Activated naive CD8-positive, alpha-beta T cell (primary cell): ENCODE measurements around the gene DISC1.
A peak's percentile ranks its signal among the peaks of the same experiment; 100 is the strongest.

Experiments used
- H3K27ac Mint-ChIP-seq: one replicate; pipeline ENCODE4 v1.8.0; 2021; ENCODE audit warnings: mixed read lengths
- H3K27me3 Mint-ChIP-seq: one replicate; pipeline ENCODE4 v1.8.0; 2021; ENCODE audit warnings: mixed read lengths
- H3K36me3 Mint-ChIP-seq: one replicate; pipeline ENCODE4 v1.8.0; 2021; ENCODE audit warnings: mixed read lengths
- H3K4me1 Mint-ChIP-seq: one replicate; pipeline ENCODE4 v1.8.0; 2021; ENCODE audit warnings: low read depth, mixed read lengths
- H3K4me3 Mint-ChIP-seq: one replicate; pipeline ENCODE4 v1.8.0; 2021; ENCODE audit warnings: mild to moderate bottlenecking, mixed read lengths
- H3K9me3 Mint-ChIP-seq: one replicate; pipeline ENCODE4 v1.8.0; 2021; ENCODE audit warnings: low read depth, mixed read lengths

DISC1 gene

GRCh38 chr1:231866392-231867331 lies 240.1 kb downstream of the DISC1 start:
- no peaks in the 10 kb centered on the region for H3K27me3 Mint-ChIP-seq
- H3K4me1 Mint-ChIP-seq = peaks cover 35% of the 10 kb centered on the region
- no peak overlapping the region for H3K4me3 Mint-ChIP-seq
- no peak overlapping the region for H3K27ac Mint-ChIP-seq
- H3K36me3 Mint-ChIP-seq = no peaks in the 10 kb centered on the region
- no peaks in the 10 kb centered on the region for H3K9me3 Mint-ChIP-seq

DNA sequence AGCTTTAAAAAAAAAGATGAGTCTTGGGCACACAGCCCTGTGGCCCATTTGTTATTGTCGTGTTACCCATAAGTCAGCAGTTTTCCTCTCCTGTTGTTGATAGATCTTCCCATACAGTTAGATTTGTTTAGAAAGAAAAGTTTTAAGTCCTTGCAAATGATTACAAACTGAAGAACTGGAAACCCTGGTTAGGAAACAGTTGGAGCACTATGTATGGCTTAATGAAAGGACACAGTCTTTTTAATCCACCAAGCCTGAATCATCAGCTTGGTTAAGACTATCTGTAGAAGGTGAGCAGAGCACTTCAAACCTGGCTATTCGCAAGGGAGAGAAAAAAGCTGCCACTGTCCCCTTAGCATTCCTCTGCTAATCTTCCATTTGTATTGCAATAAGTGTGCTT lies 241.0 kb downstream of the DISC1 start:
- Mint-ChIP-seq H3K27me3 (no peaks in the 10 kb centered on the region), H3K27ac (no peak overlapping the region), H3K9me3 (no peaks in the 10 kb centered on the region), H3K4me1 (peaks cover 44% of the 10 kb centered on the region), H3K36me3 (peaks cover 2% of the 10 kb centered on the region), H3K4me3 (no peak overlapping the region)

GRCh38 chr1:231869364-231869763 lies 242.8 kb downstream of the DISC1 start:
- H3K27me3 Mint-ChIP-seq = no peaks in the 10 kb centered on the region
- H3K4me3 Mint-ChIP-seq = no peak overlapping the region
- H3K9me3 Mint-ChIP-seq = no peaks in the 10 kb centered on the region
- no peak overlapping the region for H3K27ac Mint-ChIP-seq
- peaks cover 4% of the 10 kb centered on the region for H3K36me3 Mint-ChIP-seq
- peaks cover 44% of the 10 kb centered on the region for H3K4me1 Mint-ChIP-seq

- no peak overlapping the region for H3K4me3 Mint-ChIP-seq
- no peaks in the 10 kb centered on the region for H3K9me3 Mint-ChIP-seq
- peaks cover 44% of the 10 kb centered on the region for H3K4me1 Mint-ChIP-seq
- peak overlapping the region; percentile 13 for H3K27ac Mint-ChIP-seq
- H3K27me3 Mint-ChIP-seq = no peaks in the 10 kb centered on the region
- peaks cover 12% of the 10 kb centered on the region for H3K36me3 Mint-ChIP-seq
Measured at GRCh38 chr1:231871471-231871870, 244.9 kb downstream of the DISC1 start.

DNA sequence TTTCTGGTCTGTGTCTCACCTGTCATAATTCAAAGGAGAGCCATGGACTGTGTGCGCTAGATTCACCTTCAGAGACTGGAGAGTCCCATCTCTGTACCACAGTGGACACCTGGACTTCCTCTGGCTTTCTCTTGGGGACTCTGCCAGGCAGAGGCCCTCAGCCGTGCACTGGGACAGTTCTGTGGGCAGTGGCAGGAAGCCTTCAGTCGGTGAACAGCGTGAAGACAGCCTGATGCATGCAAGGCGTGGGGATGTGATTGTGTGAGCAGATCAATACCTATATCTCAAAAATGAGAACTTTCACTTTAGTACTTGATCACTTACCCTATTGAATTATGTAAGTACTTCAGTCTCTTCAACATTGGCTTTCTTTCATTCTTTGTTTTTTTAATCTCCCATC lies 245.3 kb downstream of the DISC1 start:
- H3K9me3 Mint-ChIP-seq = no peaks in the 10 kb centered on the region
- peaks cover 13% of the 10 kb centered on the region for H3K36me3 Mint-ChIP-seq
- H3K4me3 Mint-ChIP-seq = no peak overlapping the region
- H3K27me3 Mint-ChIP-seq = no peaks in the 10 kb centered on the region
- H3K27ac Mint-ChIP-seq = peak overlapping the region; percentile 13
- H3K4me1 Mint-ChIP-seq = peaks cover 41% of the 10 kb centered on the region

GRCh38 chr1:231872461-231872910 lies 245.9 kb downstream of the DISC1 start:
- H3K4me3 Mint-ChIP-seq = no peak overlapping the region
- peak overlapping the region; percentile 38 for H3K27ac Mint-ChIP-seq
- peaks cover 13% of the 10 kb centered on the region for H3K36me3 Mint-ChIP-seq
- H3K4me1 Mint-ChIP-seq = peaks cover 37% of the 10 kb centered on the region
- H3K27me3 Mint-ChIP-seq = no peaks in the 10 kb centered on the region
- H3K9me3 Mint-ChIP-seq = no peaks in the 10 kb centered on the region

- Mint-ChIP-seq H3K4me3 (no peak overlapping the region), H3K36me3 (peaks cover 14% of the 10 kb centered on the region), H3K4me1 (peaks cover 9% of the 10 kb centered on the region), H3K27me3 (no peaks in the 10 kb centered on the region), H3K27ac (no peak overlapping the region), H3K9me3 (no peaks in the 10 kb centered on the region)
Measured at GRCh38 chr1:231878737-231879136, 252.1 kb downstream of the DISC1 start.

GRCh38 chr1:231879296-231879695 lies 252.7 kb downstream of the DISC1 start:
- H3K27ac Mint-ChIP-seq = no peak overlapping the region
- H3K4me1 Mint-ChIP-seq = peaks cover 9% of the 10 kb centered on the region
- no peaks in the 10 kb centered on the region for H3K27me3 Mint-ChIP-seq
- H3K4me3 Mint-ChIP-seq = no peak overlapping the region
- peaks cover 14% of the 10 kb centered on the region for H3K36me3 Mint-ChIP-seq
- no peaks in the 10 kb centered on the region for H3K9me3 Mint-ChIP-seq

DNA sequence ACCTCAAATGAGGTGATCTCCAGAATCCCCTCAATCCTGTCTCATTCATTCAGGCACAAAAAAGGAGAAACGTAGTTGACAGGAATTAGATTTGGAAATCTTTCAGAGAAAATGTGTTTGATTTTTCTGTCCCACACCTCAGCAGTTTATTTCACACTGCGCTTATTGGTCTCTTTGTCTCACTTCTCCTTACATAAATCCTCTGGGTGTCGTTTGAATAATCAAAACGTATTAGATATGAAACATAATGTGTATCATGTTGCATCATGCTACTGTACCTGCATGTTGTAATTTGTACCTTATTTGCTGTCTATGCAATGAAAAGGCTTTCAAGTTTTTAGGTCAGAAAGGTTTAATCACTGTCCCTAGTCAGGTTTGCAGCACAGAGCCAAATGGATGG lies 255.7 kb downstream of the DISC1 start:
- H3K4me3 Mint-ChIP-seq = no peak overlapping the region
- peaks cover 9% of the 10 kb centered on the region for H3K4me1 Mint-ChIP-seq
- H3K9me3 Mint-ChIP-seq = no peaks in the 10 kb centered on the region
- no peak overlapping the region for H3K27ac Mint-ChIP-seq
- H3K27me3 Mint-ChIP-seq = no peaks in the 10 kb centered on the region
- peaks cover 9% of the 10 kb centered on the region for H3K36me3 Mint-ChIP-seq

DNA sequence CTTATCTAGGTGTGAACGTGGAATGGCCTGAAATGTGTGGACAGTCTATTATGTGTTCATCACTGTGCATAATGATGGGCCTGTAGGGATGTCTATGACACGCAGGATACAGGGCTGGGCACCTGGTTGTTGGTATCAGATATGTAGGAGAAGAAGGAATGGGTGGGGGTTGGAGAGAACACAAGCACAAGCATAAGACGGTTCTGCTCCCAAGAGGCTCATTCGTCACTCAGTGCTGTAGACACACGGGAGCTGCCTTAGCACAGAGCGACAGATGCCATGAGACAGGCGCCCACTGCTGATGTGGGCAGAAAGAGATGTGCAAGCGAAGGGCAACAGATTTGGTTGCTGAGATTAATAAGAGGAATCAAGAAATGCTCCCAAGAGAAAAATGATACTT lies 256.2 kb downstream of the DISC1 start:
- Mint-ChIP-seq H3K4me1 (peaks cover 9% of the 10 kb centered on the region), H3K27ac (no peak overlapping the region), H3K4me3 (no peak overlapping the region), H3K27me3 (no peaks in the 10 kb centered on the region), H3K36me3 (peaks cover 9% of the 10 kb centered on the region), H3K9me3 (no peaks in the 10 kb centered on the region)

GRCh38 chr1:231883382-231883781 lies 256.8 kb downstream of the DISC1 start:
- Mint-ChIP-seq H3K36me3 (peaks cover 9% of the 10 kb centered on the region), H3K4me1 (peaks cover 6% of the 10 kb centered on the region), H3K27me3 (no peaks in the 10 kb centered on the region), H3K27ac (no peak overlapping the region), H3K4me3 (no peak overlapping the region), H3K9me3 (no peaks in the 10 kb centered on the region)

- Mint-ChIP-seq H3K4me1 (peaks cover 6% of the 10 kb centered on the region), H3K4me3 (no peak overlapping the region), H3K36me3 (peaks cover 8% of the 10 kb centered on the region), H3K27me3 (no peaks in the 10 kb centered on the region), H3K27ac (no peak overlapping the region), H3K9me3 (no peaks in the 10 kb centered on the region)
Measured at GRCh38 chr1:231885209-231885854, 258.7 kb downstream of the DISC1 start.

DNA sequence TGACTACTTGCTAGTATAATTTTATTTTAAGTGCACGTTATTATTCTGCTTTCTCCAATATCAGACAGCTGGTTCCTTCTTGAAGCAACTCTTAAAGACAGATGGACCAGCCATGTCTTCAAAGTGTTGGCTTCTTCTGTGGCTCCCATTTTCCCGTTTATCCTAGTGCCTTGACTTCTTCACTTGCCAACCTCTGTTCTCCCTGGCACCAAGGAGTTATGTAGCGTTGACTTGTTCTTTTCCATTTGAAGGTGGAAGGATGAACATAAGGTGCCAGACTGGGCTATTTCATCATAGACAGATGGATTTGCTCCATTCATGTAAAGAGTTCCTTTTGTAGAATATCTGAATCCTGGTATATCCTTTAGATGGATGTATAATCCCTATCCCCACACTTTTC lies 260.6 kb downstream of the DISC1 start:
- H3K27me3 Mint-ChIP-seq = no peaks in the 10 kb centered on the region
- H3K27ac Mint-ChIP-seq = no peak overlapping the region
- no peak overlapping the region for H3K4me3 Mint-ChIP-seq
- H3K9me3 Mint-ChIP-seq = no peaks in the 10 kb centered on the region
- peaks cover 8% of the 10 kb centered on the region for H3K36me3 Mint-ChIP-seq
- peaks cover 6% of the 10 kb centered on the region for H3K4me1 Mint-ChIP-seq

DNA sequence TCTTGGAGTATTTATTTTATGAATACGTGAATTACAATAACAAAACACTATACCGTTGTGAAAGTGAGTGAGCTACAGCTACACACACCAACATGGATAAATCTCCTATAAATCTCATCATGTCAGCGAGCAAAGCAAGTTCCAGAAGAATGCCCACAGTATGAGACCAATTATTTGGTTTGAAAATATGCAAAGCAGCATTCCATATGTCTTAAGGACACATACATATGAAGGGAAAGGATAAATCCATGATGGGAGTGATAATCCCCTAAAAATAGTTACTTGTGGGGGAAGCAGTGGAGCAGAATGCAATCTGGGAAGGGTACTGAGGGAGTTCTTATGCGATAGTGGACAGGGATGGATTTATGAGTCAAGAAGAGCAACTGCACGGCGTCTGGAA lies 261.3 kb downstream of the DISC1 start:
- peaks cover 11% of the 10 kb centered on the region for H3K36me3 Mint-ChIP-seq
- peaks cover 4% of the 10 kb centered on the region for H3K4me1 Mint-ChIP-seq
- H3K9me3 Mint-ChIP-seq = no peaks in the 10 kb centered on the region
- no peak overlapping the region for H3K4me3 Mint-ChIP-seq
- H3K27me3 Mint-ChIP-seq = no peaks in the 10 kb centered on the region
- no peak overlapping the region for H3K27ac Mint-ChIP-seq

DNA sequence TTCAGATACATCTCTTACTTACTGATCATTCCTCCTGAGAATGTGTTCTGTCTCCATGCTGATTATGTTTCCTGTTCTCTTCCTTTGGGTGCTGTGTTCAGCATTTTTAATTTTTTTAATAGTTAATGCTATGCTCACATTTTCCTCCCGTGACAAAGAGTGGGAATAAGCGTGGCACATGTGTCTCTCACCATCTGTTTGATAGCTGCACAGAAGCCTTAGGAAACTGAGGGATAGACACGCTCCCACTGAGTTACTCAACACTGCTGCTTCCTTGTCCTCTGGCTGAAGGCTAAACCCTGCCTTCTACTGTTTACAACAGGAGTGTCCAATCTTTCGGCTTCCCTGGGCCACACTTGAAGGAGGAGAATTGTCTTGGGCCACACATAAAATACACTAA lies 264.2 kb downstream of the DISC1 start:
- Mint-ChIP-seq H3K4me1 (peaks cover 1% of the 10 kb centered on the region), H3K4me3 (no peak overlapping the region), H3K36me3 (peaks cover 11% of the 10 kb centered on the region), H3K9me3 (no peaks in the 10 kb centered on the region), H3K27ac (no peak overlapping the region), H3K27me3 (no peaks in the 10 kb centered on the region)
